Endothelial cell of umbilical vein (primary cell): ENCODE measurements around the gene RPL18. TPM values are rescaled to one million over a fixed set of nuclear protein-coding genes. Genes with fewer than 3 reads are reported as not detected.
"Not testable (repeated sequence)": the region's sequence is repeated elsewhere in the genome, so short reads cannot be mapped to it uniquely, and the experiment has no call there.

Experiments
- BruUV-seq: library from RNA; stranded (reverse); fragments of 400-500 nt; replicated peaks from 2 replicates; lab custom pipeline; 2021; lab: Mats Ljungman, UMichigan
- CTCF ChIA-PET: fragments of 300-600, 350-600 bp; sonication (Branson Sonifier 250); formaldehyde crosslinking; loops from one replicate; lab custom pipeline; 2021; ENCODE audit warnings: antibody characterized with exemption, inconsistent platforms; lab: Charles Lee
- POLR2A ChIA-PET: fragments of 300-600, 350-600 bp; sonication (Branson Sonifier 250); formaldehyde crosslinking; loops from one replicate; lab custom pipeline; 2021; ENCODE audit warnings: antibody characterized with exemption, inconsistent platforms; lab: Charles Lee
- DNase-seq: peaks from one replicate; pipeline ENCODE4 v3.0.0-alpha.2; 2011; ENCODE audit warnings: low read depth, low spot score
- FAIRE-seq: peaks from 2 replicates; lab custom pipeline; 2011; peaks lifted over from hg19 to GRCh38; lab: Jason Lieb, UNC
- H2AFZ ChIP-seq: 2 replicates; pipeline ENCODE4 v1.6.0; 2012; ENCODE audit warnings: low read depth, low read length, control low read depth, inconsistent platforms
- H3K27ac ChIP-seq: 2 replicates; pipeline ENCODE4 v1.5.1; 2011; ENCODE audit warnings: low read depth, mild to moderate bottlenecking, control low read depth, low read length, moderate library complexity; ENCODE audit not compliant: insufficient read depth
- H3K27me3 ChIP-seq, 2 experiments: 2 replicates each; pipeline versions ENCODE4 v1.6.0 to v1.6.1; 2011; ENCODE audit warnings: low read length in 2 of 2, mixed read lengths in 1 of 2; ENCODE audit not compliant: control insufficient read depth in 2 of 2, insufficient read depth in 2 of 2
- H3K36me3 ChIP-seq, 2 experiments: 2 replicates in 1 of 2; 3 replicates in 1 of 2; pipeline ENCODE4 v1.5.1; 2011; ENCODE audit warnings: low read length in 2 of 2, mild to moderate bottlenecking in 1 of 2, moderate library complexity in 1 of 2; ENCODE audit not compliant: control insufficient read depth in 2 of 2, insufficient read depth in 2 of 2; ENCODE audit errors: extremely low read depth in 1 of 2
- H3K4me1 ChIP-seq: 3 replicates; pipeline ENCODE4 v1.5.1; 2011; ENCODE audit warnings: mild to moderate bottlenecking, low read length; ENCODE audit not compliant: control insufficient read depth, insufficient read depth; ENCODE audit errors: extremely low read depth
- H3K4me2 ChIP-seq: 2 replicates; pipeline ENCODE4 v1.6.1; 2011; ENCODE audit warnings: low read length, control low read depth, mixed read lengths; ENCODE audit not compliant: insufficient read depth
- H3K4me3 ChIP-seq, 3 experiments: fragments of 200-600 bp in 1 of 3; sonication (generic), shearing (Covaris generic) in 1 of 3; replicated peaks in 1 of 3; 2 replicates each; pipeline ENCODE4 v1.5.1; 2011 to 2016; ENCODE audit warnings: control low read depth in 3 of 3, low read length in 3 of 3, mild to moderate bottlenecking in 2 of 3, inconsistent platforms in 1 of 3, low read depth in 1 of 3, moderate library complexity in 1 of 3; ENCODE audit not compliant: insufficient read depth in 1 of 3
- H3K79me2 ChIP-seq: 2 replicates; pipeline ENCODE4 v1.6.0; 2012; ENCODE audit warnings: low read length, inconsistent platforms; ENCODE audit not compliant: control insufficient read depth, insufficient read depth
- H3K9ac ChIP-seq: replicated peaks from 2 replicates; pipeline ENCODE3; 2011; ENCODE audit warnings: low read length, control low read depth; ENCODE audit not compliant: insufficient read depth; ENCODE audit errors: extremely low read depth
- H3K9me1 ChIP-seq: replicated peaks from 3 replicates; pipeline ENCODE4 v1.6.0; 2011; ENCODE audit warnings: mild to moderate bottlenecking, low read length; ENCODE audit not compliant: control insufficient read depth, insufficient read depth; ENCODE audit errors: extremely low read depth
- H3K9me3 ChIP-seq: replicated peaks from 2 replicates; pipeline ENCODE4 v1.5.1; 2012; ENCODE audit warnings: low read length, inconsistent platforms; ENCODE audit not compliant: control insufficient read depth, insufficient read depth
- H4K20me1 ChIP-seq: replicated peaks from 2 replicates; pipeline ENCODE3; 2011; ENCODE audit warnings: mild to moderate bottlenecking, low read length; ENCODE audit not compliant: control insufficient read depth, insufficient read depth; ENCODE audit errors: extremely low read depth
- CTCF ChIP-seq, 2 donors: IDR thresholded peaks; 1 replicate in 1 of 2; 2 replicates in 1 of 2; pipeline ENCODE4 v1.5.1; 2011; ENCODE audit warnings: low read length in 2 of 2, mild to moderate bottlenecking in 2 of 2, moderate library complexity in 2 of 2, control low read depth in 1 of 2, inconsistent platforms in 1 of 2, low read depth in 1 of 2; ENCODE audit not compliant: insufficient read depth in 1 of 2; ENCODE audit errors: extremely low read depth in 1 of 2
- EZH2 ChIP-seq: IDR thresholded peaks from 2 replicates; pipeline ENCODE4 v1.6.1; 2012; ENCODE audit warnings: borderline replicate concordance, low read depth, mild to moderate bottlenecking, moderate library complexity, low read length, inconsistent platforms; ENCODE audit not compliant: severe bottlenecking
- FOS ChIP-seq: IDR thresholded peaks from 2 replicates; pipeline ENCODE4 v1.6.1; 2011; ENCODE audit warnings: mild to moderate bottlenecking, low read length, moderate library complexity, borderline replicate concordance; ENCODE audit not compliant: insufficient read depth
- JUN ChIP-seq: IDR thresholded peaks from 2 replicates; pipeline ENCODE4 v1.6.1; 2011; ENCODE audit warnings: borderline replicate concordance, low read depth; ENCODE audit not compliant: insufficient read length, insufficient read depth
- MAX ChIP-seq: IDR thresholded peaks from 2 replicates; pipeline ENCODE4 v1.6.1; 2011; ENCODE audit not compliant: insufficient read depth, insufficient read length
- MYC ChIP-seq: IDR thresholded peaks from one replicate; pipeline ENCODE4 v1.6.1; 2011; ENCODE audit warnings: mild to moderate bottlenecking, low read depth, low read length
- dilution Hi-C: fragments of 300-500 bp; cut with MboI; formaldehyde crosslinking; loops from one replicate; pipeline ENCODE4 v1.15.0; 2019; ENCODE audit warnings: low sequenced_read_pairs; ENCODE audit not compliant: extremely low pct_ligation_motif_present
- intact Hi-C: fragments of 100-400 bp; cut with micrococcal nuclease; formaldehyde crosslinking; loops from one replicate; pipeline ENCODE4 v1.10.0; 2022
- polyA plus RNA-seq, 4 experiments: library from polyadenylated mRNA; depleted of rRNA in 3 of 4; stranded (reverse) in 3 of 4; unstranded in 1 of 4; fragments of >200 nt; gene quantifications; 2 replicates each; pipeline versions ENCODE4 v1.2.1 to v1.2.3, GENCODE V29; 2011 to 2012; ENCODE audit warnings: missing spikeins in 1 of 4
- total RNA-seq: library from RNA; stranded (reverse); gene quantifications from 2 replicates; pipeline ENCODE4 v1.2.3, GENCODE V29; 2021

The RPL18 gene
- total and polyA plus RNA-seq, 2 donors (not counting 3 experiments of a cell fraction or from before 2014, with no cell fraction given), result 1,407 to 2,154 TPM

GRCh38 chr19:48632692-48633147, 13.7 kb upstream of the RPL18 start:
- intact Hi-C loops, result loop anchor here (10.0 kb wide), 1 partner anchor 362 kb away; the partner anchor contains the start of genes GYS1 and RUVBL2
- Histone ChIP-seq H3K4me1 (peaks cover 33% of the 10 kb centered on the region), H3K9ac (no peak overlapping the region), H3K27me3 (peaks cover 3 to 11% of the 10 kb centered on the region in 2 experiments), H3K36me3 (no peaks in the 10 kb centered on the region), H3K27ac (no peak overlapping the region), H3K9me3 (no peaks in the 10 kb centered on the region), H2AFZ (no peak overlapping the region), H4K20me1 (no peaks in the 10 kb centered on the region), H3K4me2 (no peak overlapping the region), H3K9me1 (no peaks in the 10 kb centered on the region), H3K79me2 (no peaks in the 10 kb centered on the region), H3K4me3 (no peak overlapping the region)
- CTCF ChIA-PET, result interaction anchor here (1.1 kb wide), 1 partner anchor 9 kb away, joined by 4 read pairs; no protein-coding TSS in a partner anchor
- BruUV-seq, result no TSS peak
- POLR2A ChIA-PET, result no interaction called here
- FAIRE-seq (no peak), DNase-seq (no peak)
- dilution Hi-C loops, result no loop called here
- TF ChIP-seq MAX (no peak), EZH2 (no peak), FOS (no peak), JUN (no peak), CTCF (IDR thresholded peaks at IDR 0.05; ENCODE audit: extremely low read depth in 1 of 2, insufficient read depth in 1 of 2, low read depth in 1 of 2, low read length in 2 of 2) (no peak), MYC (no peak)

GRCh38 chr19:48632286-48632685, 13.3 kb upstream of the RPL18 start:
- H3K79me2 ChIP-seq, H4K20me1 ChIP-seq, H3K9me1 ChIP-seq, FAIRE-seq, POLR2A ChIA-PET, H3K27ac ChIP-seq, DNase-seq, dilution Hi-C loops, BruUV-seq, H3K4me2 ChIP-seq, H3K36me3 ChIP-seq, H3K4me3 ChIP-seq, H3K9me3 ChIP-seq, H2AFZ ChIP-seq, H3K9ac ChIP-seq: not testable (repeated sequence)
- intact Hi-C loops, result loop anchor here (10.0 kb wide), 1 partner anchor 363 kb away; the partner anchor contains the start of genes GYS1 and RUVBL2
- peaks cover 3 to 11% of the 10 kb centered on the region in 2 experiments for H3K27me3 ChIP-seq
- H3K4me1 ChIP-seq, result peaks cover 32% of the 10 kb centered on the region
- CTCF ChIA-PET, result interaction anchor here (1.1 kb wide), 1 partner anchor 9 kb away, joined by 4 read pairs; no protein-coding TSS in a partner anchor
